K562 (cell line): ENCODE results near the gene PSMA4. TPM values are rescaled to one million over a fixed set of nuclear protein-coding genes. Genes with fewer than 3 reads are reported as not detected.

Experiments
- BCOR ChIP-seq: fragments of 450-650 bp; IDR thresholded peaks from 2 replicates; pipeline ENCODE4 v1.6.1; 2016
- CBX1 ChIP-seq: sonication (generic); IDR thresholded peaks from 2 replicates; pipeline ENCODE4 v1.6.1; 2016; ENCODE audit warnings: antibody characterized with exemption, low read depth, mild to moderate bottlenecking
- CBX5 ChIP-seq: IDR thresholded peaks from 2 replicates; pipeline ENCODE4 v1.6.1; 2014; ENCODE audit warnings: low read depth, borderline replicate concordance
- POLR3A ChIP-seq: IDR thresholded peaks from 2 replicates; pipeline ENCODE4 v1.6.1; 2011; ENCODE audit warnings: borderline replicate concordance, mild to moderate bottlenecking, moderate library complexity; ENCODE audit not compliant: insufficient read length, insufficient read depth; ENCODE audit errors: extremely low read depth
- ZNF311 ChIP-seq: fragments of 250-450 bp; sonication (Bioruptor Pico); IDR thresholded peaks from 2 replicates; pipeline ENCODE4 v1.4.0; 2020; ENCODE audit warnings: mild to moderate bottlenecking, moderate library complexity
- ZNF436 ChIP-seq: fragments of 250-450, 450-650 bp; sonication (Bioruptor Pico); formaldehyde crosslinking; IDR thresholded peaks from 2 replicates; pipeline ENCODE4 v1.7.0; 2020; ENCODE audit warnings: mild to moderate bottlenecking
- polyA plus RNA-seq, 8 experiments: library from polyadenylated mRNA; depleted of rRNA in 4 of 8; stranded (reverse) in 5 of 8; unstranded in 3 of 8; fragments of >200 nt; fragmentation: Nextera tagmentation in 2 of 8; fragmentation: Illumina TruSeq in 1 of 8; extraction: Ambion mirVana in 2 of 8; extraction: Trizol in 1 of 8; gene quantifications; 2 replicates each; pipeline versions ENCODE4 v1.2.1 to v1.2.3, GENCODE V29; 2011 to 2014; ENCODE audit warnings: inconsistent platforms in 1 of 8, missing spikeins in 1 of 8
- total RNA-seq, 7 experiments: library from RNA; depleted of rRNA in 6 of 7; stranded (reverse); fragments of >200 nt in 6 of 7; fragmentation: Illumina TruSeq in 2 of 7; extraction: Trizol in 2 of 7; gene quantifications; 2 replicates each; pipeline versions ENCODE4 v1.2.1 to v1.2.3, GENCODE V29; 2011 to 2021; ENCODE audit warnings: low replicate concordance in 1 of 7
- TF ChIP-seq, protein P1 (sequence below), 2 experiments: fragments of 450-650 bp in 1 of 2; sonication (generic) in 1 of 2; formaldehyde crosslinking; conservative IDR thresholded peaks; 2 replicates each; pipeline versions ENCODE4 v1.4.0 to v1.8.1; 2020 to 2022; ENCODE audit warnings: mild to moderate bottlenecking in 1 of 2, missing genetic modification reagents in 1 of 2
- TF ChIP-seq, protein P2 (sequence below): fragments of 450-650 bp; IDR thresholded peaks from one replicate; pipeline ENCODE4 v1.6.1; 2018; ENCODE audit warnings: mild to moderate bottlenecking, moderate library complexity; ENCODE audit not compliant: partially characterized antibody
- TF ChIP-seq, protein P3 (sequence below): fragments of 450-650 bp; IDR thresholded peaks from 2 replicates; pipeline ENCODE4 v1.6.1; 2016; ENCODE audit warnings: mild to moderate bottlenecking
- TF ChIP-seq, protein P4 (sequence below): fragments of 450-650 bp; IDR thresholded peaks from 2 replicates; pipeline ENCODE4 v1.6.1; 2016; ENCODE audit warnings: mild to moderate bottlenecking, moderate library complexity

PSMA4 gene
- total and polyA plus RNA-seq, 9 of the 15 experiments (the other 6 are each of a cell fraction or from before 2014, with no cell fraction given): 304 to 1,857 (median 666) TPM

DNA sequence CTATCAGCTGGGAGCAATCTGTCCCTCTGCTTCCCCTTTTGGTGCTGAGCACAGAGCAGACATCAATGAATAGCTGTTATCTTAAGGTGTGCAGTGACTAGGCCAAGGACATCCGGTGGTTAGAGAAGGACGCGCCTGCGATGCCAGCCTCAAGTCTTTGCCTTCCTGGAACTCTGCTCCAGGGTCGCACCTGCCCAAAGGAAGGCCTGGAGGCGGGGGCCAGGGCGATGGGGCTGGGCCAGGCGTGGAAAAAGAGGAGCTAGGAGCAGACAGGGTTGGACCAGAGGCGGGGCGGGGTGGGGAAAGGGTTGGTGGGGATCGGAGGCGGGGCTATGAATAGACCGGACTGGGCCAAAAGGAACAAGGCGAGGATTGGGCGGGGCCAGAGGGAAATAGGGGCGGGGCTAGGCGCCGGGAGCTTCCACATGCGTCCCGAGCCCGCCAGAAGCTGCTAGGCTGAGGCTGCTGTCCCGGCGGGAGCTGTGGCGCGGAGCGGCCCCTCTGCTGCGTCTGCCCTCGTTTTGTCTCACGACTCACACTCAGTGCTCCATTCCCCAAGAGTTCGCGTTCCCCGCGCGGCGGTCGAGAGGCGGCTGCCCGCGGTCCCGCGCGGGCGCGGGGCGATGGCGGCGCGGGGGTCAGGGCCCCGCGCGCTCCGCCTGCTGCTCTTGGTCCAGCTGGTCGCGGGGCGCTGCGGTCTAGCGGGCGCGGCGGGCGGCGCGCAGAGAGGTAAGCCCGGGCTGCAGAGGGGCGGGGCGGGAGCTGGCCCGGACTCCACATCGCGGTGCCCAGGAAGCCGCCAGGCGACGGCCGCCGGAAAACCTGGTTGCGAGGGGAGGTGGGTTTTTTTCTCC is 25.1 kb downstream of the PSMA4 start, which contains the start of gene CHRNA5 (continued):
- TF ChIP-seq, protein P1, sequence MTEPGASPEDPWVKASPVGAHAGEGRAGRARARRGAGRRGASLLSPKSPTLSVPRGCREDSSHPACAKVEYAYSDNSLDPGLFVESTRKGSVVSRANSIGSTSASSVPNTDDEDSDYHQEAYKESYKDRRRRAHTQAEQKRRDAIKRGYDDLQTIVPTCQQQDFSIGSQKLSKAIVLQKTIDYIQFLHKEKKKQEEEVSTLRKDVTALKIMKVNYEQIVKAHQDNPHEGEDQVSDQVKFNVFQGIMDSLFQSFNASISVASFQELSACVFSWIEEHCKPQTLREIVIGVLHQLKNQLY (CRISPR knock-in tag; conservative IDR thresholded peaks at IDR 0.05): no peak
- TF ChIP-seq POLR3A (no peak), BCOR (peak; percentile 53; the same call in 1 of the 2 replicates), ZNF436 (CRISPR knock-in tag) (no peak), ZNF311 (CRISPR knock-in tag) (no peak), CBX1 (0 out of 2 replicates have a peak, but pooled peaks have one; percentile 61), CBX5 (no peak)
- TF ChIP-seq, protein P2, sequence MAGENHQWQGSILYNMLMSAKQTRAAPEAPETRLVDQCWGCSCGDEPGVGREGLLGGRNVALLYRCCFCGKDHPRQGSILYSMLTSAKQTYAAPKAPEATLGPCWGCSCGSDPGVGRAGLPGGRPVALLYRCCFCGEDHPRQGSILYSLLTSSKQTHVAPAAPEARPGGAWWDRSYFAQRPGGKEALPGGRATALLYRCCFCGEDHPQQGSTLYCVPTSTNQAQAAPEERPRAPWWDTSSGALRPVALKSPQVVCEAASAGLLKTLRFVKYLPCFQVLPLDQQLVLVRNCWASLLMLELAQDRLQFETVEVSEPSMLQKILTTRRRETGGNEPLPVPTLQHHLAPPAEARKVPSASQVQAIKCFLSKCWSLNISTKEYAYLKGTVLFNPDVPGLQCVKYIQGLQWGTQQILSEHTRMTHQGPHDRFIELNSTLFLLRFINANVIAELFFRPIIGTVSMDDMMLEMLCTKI: no peak
- TF ChIP-seq, protein P3, sequence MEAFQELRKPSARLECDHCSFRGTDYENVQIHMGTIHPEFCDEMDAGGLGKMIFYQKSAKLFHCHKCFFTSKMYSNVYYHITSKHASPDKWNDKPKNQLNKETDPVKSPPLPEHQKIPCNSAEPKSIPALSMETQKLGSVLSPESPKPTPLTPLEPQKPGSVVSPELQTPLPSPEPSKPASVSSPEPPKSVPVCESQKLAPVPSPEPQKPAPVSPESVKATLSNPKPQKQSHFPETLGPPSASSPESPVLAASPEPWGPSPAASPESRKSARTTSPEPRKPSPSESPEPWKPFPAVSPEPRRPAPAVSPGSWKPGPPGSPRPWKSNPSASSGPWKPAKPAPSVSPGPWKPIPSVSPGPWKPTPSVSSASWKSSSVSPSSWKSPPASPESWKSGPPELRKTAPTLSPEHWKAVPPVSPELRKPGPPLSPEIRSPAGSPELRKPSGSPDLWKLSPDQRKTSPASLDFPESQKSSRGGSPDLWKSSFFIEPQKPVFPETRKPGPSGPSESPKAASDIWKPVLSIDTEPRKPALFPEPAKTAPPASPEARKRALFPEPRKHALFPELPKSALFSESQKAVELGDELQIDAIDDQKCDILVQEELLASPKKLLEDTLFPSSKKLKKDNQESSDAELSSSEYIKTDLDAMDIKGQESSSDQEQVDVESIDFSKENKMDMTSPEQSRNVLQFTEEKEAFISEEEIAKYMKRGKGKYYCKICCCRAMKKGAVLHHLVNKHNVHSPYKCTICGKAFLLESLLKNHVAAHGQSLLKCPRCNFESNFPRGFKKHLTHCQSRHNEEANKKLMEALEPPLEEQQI: no peak
- TF ChIP-seq, protein P4, sequence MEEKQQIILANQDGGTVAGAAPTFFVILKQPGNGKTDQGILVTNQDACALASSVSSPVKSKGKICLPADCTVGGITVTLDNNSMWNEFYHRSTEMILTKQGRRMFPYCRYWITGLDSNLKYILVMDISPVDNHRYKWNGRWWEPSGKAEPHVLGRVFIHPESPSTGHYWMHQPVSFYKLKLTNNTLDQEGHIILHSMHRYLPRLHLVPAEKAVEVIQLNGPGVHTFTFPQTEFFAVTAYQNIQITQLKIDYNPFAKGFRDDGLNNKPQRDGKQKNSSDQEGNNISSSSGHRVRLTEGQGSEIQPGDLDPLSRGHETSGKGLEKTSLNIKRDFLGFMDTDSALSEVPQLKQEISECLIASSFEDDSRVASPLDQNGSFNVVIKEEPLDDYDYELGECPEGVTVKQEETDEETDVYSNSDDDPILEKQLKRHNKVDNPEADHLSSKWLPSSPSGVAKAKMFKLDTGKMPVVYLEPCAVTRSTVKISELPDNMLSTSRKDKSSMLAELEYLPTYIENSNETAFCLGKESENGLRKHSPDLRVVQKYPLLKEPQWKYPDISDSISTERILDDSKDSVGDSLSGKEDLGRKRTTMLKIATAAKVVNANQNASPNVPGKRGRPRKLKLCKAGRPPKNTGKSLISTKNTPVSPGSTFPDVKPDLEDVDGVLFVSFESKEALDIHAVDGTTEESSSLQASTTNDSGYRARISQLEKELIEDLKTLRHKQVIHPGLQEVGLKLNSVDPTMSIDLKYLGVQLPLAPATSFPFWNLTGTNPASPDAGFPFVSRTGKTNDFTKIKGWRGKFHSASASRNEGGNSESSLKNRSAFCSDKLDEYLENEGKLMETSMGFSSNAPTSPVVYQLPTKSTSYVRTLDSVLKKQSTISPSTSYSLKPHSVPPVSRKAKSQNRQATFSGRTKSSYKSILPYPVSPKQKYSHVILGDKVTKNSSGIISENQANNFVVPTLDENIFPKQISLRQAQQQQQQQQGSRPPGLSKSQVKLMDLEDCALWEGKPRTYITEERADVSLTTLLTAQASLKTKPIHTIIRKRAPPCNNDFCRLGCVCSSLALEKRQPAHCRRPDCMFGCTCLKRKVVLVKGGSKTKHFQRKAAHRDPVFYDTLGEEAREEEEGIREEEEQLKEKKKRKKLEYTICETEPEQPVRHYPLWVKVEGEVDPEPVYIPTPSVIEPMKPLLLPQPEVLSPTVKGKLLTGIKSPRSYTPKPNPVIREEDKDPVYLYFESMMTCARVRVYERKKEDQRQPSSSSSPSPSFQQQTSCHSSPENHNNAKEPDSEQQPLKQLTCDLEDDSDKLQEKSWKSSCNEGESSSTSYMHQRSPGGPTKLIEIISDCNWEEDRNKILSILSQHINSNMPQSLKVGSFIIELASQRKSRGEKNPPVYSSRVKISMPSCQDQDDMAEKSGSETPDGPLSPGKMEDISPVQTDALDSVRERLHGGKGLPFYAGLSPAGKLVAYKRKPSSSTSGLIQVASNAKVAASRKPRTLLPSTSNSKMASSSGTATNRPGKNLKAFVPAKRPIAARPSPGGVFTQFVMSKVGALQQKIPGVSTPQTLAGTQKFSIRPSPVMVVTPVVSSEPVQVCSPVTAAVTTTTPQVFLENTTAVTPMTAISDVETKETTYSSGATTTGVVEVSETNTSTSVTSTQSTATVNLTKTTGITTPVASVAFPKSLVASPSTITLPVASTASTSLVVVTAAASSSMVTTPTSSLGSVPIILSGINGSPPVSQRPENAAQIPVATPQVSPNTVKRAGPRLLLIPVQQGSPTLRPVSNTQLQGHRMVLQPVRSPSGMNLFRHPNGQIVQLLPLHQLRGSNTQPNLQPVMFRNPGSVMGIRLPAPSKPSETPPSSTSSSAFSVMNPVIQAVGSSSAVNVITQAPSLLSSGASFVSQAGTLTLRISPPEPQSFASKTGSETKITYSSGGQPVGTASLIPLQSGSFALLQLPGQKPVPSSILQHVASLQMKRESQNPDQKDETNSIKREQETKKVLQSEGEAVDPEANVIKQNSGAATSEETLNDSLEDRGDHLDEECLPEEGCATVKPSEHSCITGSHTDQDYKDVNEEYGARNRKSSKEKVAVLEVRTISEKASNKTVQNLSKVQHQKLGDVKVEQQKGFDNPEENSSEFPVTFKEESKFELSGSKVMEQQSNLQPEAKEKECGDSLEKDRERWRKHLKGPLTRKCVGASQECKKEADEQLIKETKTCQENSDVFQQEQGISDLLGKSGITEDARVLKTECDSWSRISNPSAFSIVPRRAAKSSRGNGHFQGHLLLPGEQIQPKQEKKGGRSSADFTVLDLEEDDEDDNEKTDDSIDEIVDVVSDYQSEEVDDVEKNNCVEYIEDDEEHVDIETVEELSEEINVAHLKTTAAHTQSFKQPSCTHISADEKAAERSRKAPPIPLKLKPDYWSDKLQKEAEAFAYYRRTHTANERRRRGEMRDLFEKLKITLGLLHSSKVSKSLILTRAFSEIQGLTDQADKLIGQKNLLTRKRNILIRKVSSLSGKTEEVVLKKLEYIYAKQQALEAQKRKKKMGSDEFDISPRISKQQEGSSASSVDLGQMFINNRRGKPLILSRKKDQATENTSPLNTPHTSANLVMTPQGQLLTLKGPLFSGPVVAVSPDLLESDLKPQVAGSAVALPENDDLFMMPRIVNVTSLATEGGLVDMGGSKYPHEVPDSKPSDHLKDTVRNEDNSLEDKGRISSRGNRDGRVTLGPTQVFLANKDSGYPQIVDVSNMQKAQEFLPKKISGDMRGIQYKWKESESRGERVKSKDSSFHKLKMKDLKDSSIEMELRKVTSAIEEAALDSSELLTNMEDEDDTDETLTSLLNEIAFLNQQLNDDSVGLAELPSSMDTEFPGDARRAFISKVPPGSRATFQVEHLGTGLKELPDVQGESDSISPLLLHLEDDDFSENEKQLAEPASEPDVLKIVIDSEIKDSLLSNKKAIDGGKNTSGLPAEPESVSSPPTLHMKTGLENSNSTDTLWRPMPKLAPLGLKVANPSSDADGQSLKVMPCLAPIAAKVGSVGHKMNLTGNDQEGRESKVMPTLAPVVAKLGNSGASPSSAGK: no peak; the same call in 1 of the 2 replicates
